Measurements from ENCODE around the gene LRRC1.

The LRRC1 gene

DNA sequence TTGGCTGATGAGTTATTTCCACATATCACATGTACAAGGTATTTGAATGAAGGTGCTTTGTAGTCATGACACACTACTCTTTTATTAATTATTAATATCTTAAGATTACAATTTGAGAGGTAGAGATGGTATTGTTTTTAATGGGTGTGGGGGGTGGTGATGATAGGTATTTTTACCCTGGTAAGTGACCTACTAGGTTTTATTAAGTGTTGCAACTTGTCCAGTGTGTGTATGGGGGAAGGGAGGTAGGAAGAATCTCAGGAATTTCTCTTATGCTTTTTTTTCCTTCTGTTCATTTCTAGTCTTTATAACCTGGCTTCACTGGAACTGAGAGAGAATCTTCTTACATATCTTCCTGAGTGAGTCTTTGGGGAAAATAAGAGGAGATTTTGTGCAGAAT, 101.4 kb downstream of the LRRC1 start:
- H3K36me3 ChIP-seq (ENCODE audit: control insufficient read depth, insufficient read depth, low read length): no peaks in the 10 kb centered on the region
- no peaks in the 10 kb centered on the region for H3K27me3 ChIP-seq (replicated peaks; ENCODE audit: control insufficient read depth, insufficient read depth, low read length, poor library complexity, severe bottlenecking)
- H3K4me1 ChIP-seq (ENCODE audit: control insufficient read depth, insufficient read depth, low read length, poor library complexity, severe bottlenecking): peaks cover 3% of the 10 kb centered on the region
- no peak overlapping the region for H3K27ac ChIP-seq (ENCODE audit: insufficient read depth, low read length, poor library complexity, severe bottlenecking)
- H3K4me3 ChIP-seq (ENCODE audit: insufficient read depth, low read depth, low read length, poor library complexity, severe bottlenecking): no peak overlapping the region
- no peak for DNase-seq
- H3K9me3 ChIP-seq (ENCODE audit: control insufficient read depth, low read length): no peaks in the 10 kb centered on the region

DNA sequence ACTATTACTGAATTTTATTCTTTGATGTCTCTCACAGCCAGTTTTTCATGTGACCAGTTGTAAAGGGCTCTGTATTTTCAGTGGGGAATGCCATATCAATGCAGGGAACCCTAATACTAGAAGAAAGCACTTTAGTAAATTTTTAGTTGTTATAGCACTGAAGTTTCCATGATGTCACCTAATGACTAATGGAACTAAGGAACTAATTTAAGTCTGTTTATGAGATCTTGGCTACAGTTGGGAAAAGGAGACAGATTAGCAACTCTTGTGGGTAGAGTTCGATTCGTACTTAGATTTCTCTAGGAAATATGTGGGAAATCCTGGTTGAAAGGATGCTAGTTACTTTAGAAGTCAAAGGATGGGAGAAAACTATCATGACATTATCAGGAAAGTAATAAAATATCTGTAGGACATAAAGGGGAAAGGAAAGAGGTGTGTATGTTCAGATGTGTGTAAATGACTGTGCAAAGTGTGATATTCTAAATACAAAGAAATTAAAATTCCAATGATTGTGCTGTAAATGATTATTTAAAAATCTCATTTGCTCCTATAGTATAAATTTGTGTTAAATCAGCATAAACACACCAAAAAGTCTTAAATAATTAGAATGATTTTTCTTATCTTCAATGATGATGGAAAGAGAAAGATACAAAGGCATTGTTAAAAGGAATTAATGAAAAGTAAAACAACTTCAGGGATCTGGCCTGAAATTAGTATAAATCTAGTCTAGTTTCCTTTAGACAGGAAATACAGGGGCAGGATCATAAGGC, 103.4 kb downstream of the LRRC1 start:
- no peak overlapping the region for H3K4me3 ChIP-seq (ENCODE audit: insufficient read depth, low read depth, low read length, poor library complexity, severe bottlenecking)
- no peaks in the 10 kb centered on the region for H3K27me3 ChIP-seq (replicated peaks; ENCODE audit: control insufficient read depth, insufficient read depth, low read length, poor library complexity, severe bottlenecking)
- H3K4me1 ChIP-seq (ENCODE audit: control insufficient read depth, insufficient read depth, low read length, poor library complexity, severe bottlenecking): peaks cover 3% of the 10 kb centered on the region
- H3K9me3 ChIP-seq (ENCODE audit: control insufficient read depth, low read length): no peaks in the 10 kb centered on the region
- DNase-seq: no peak
- no peaks in the 10 kb centered on the region for H3K36me3 ChIP-seq (ENCODE audit: control insufficient read depth, insufficient read depth, low read length)
- H3K27ac ChIP-seq (ENCODE audit: insufficient read depth, low read length, poor library complexity, severe bottlenecking): no peak overlapping the region

DNA sequence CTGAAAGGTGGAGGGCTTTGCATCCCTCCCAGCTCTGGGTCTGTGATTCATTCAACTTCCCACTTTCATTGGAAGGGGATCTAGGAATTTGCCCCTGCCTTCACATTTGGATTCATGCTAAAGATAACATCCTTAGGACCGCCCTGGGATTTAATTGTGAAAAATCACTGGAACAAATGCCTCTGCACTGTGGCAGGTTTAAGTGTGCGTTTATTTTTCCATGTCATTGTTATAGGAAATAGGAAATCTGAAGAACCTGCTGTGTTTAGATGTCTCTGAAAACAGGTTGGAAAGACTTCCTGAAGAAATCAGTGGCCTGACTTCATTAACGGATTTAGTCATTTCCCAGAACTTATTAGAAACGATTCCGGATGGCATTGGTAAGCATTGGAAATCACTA, 104.7 kb downstream of the LRRC1 start:
- no peak for DNase-seq
- H3K4me3 ChIP-seq (ENCODE audit: insufficient read depth, low read depth, low read length, poor library complexity, severe bottlenecking): no peak overlapping the region
- no peaks in the 10 kb centered on the region for H3K27me3 ChIP-seq (replicated peaks; ENCODE audit: control insufficient read depth, insufficient read depth, low read length, poor library complexity, severe bottlenecking)
- H3K9me3 ChIP-seq (ENCODE audit: control insufficient read depth, low read length): no peaks in the 10 kb centered on the region
- H3K27ac ChIP-seq (ENCODE audit: insufficient read depth, low read length, poor library complexity, severe bottlenecking): no peak overlapping the region
- no peaks in the 10 kb centered on the region for H3K36me3 ChIP-seq (ENCODE audit: control insufficient read depth, insufficient read depth, low read length)
- H3K4me1 ChIP-seq (ENCODE audit: control insufficient read depth, insufficient read depth, low read length, poor library complexity, severe bottlenecking): no peaks in the 10 kb centered on the region

DNA sequence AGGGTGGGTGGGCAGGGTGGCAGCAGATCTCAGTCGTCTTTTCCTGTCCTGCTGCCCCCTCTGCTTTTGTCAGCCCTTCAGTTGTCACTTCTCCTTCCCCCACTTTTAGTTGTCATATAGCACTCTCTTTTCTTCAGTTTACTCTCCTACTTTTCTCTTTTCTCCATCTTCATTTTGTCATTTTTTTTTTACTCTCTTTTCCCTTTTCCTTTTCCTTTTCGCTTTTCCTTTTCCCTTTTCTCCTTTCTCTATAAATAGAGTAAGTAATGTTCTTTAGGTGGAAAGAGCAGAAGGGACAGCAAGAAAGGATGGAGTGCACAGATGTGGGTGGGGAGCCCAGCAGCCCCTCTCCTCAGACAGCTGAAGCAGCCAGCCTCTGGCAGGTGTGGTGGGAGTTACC, 108.6 kb downstream of the LRRC1 start:
- Histone ChIP-seq H3K4me1 (ENCODE audit: control insufficient read depth, insufficient read depth, low read length, poor library complexity, severe bottlenecking) (no peaks in the 10 kb centered on the region), H3K4me3 (ENCODE audit: insufficient read depth, low read depth, low read length, poor library complexity, severe bottlenecking) (no peak overlapping the region), H3K27ac (ENCODE audit: insufficient read depth, low read length, poor library complexity, severe bottlenecking) (no peak overlapping the region), H3K36me3 (ENCODE audit: control insufficient read depth, insufficient read depth, low read length) (no peaks in the 10 kb centered on the region), H3K27me3 (replicated peaks; ENCODE audit: control insufficient read depth, insufficient read depth, low read length, poor library complexity, severe bottlenecking) (no peaks in the 10 kb centered on the region), H3K9me3 (ENCODE audit: control insufficient read depth, low read length) (no peaks in the 10 kb centered on the region)
- no peak for DNase-seq

DNA sequence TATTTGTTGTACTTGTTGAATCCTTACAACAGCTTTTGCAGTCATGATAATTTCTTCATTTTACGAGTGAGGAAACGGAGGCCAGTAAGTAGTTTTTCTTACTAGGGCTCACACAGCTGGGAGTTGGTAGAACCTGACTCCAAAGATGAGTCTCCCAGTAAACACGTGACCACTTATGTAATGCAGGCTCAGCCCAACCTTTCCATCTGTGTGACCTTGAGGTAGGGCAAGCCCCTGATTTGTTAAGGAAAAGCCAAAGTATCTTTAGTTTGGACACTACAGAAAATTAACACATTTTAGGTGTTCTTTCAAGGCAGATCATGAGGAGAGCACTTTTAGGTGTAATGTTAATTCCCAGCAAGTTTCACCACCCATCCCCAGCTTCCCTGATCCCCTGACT, 111.3 kb downstream of the LRRC1 start:
- Histone ChIP-seq H3K9me3 (ENCODE audit: control insufficient read depth, low read length) (no peaks in the 10 kb centered on the region), H3K4me1 (ENCODE audit: control insufficient read depth, insufficient read depth, low read length, poor library complexity, severe bottlenecking) (no peaks in the 10 kb centered on the region), H3K27me3 (replicated peaks; ENCODE audit: control insufficient read depth, insufficient read depth, low read length, poor library complexity, severe bottlenecking) (no peaks in the 10 kb centered on the region)

DNA sequence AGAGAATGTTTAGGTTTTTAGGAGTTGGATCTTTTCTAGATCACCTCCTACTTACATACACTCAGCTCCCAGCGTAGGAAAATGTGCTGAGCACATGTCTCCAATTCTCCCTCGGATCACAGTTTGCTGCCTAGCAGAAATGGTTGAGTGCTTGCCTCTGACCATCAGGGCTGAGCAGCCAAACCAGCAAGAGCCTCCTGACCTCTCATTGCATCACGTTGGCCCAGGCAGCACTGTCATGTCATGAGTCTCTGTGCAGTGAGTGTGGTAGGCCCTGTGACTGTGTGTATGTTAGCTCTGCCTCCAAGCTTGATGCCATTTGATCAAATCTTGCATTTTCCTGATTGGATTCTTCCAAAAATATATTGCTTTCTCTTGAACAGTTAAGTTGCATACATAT, 112.0 kb downstream of the LRRC1 start:
- Histone ChIP-seq H3K4me3 (ENCODE audit: insufficient read depth, low read depth, low read length, poor library complexity, severe bottlenecking) (no peak overlapping the region), H3K27ac (ENCODE audit: insufficient read depth, low read length, poor library complexity, severe bottlenecking) (no peak overlapping the region), H3K27me3 (replicated peaks; ENCODE audit: control insufficient read depth, insufficient read depth, low read length, poor library complexity, severe bottlenecking) (no peaks in the 10 kb centered on the region), H3K9me3 (ENCODE audit: control insufficient read depth, low read length) (no peaks in the 10 kb centered on the region), H3K36me3 (ENCODE audit: control insufficient read depth, insufficient read depth, low read length) (no peaks in the 10 kb centered on the region), H3K4me1 (ENCODE audit: control insufficient read depth, insufficient read depth, low read length, poor library complexity, severe bottlenecking) (no peaks in the 10 kb centered on the region)
- no peak for DNase-seq

More for the DNA sequence above, 111.3 kb downstream of the LRRC1 start:
- Histone ChIP-seq H3K4me3 (ENCODE audit: insufficient read depth, low read depth, low read length, poor library complexity, severe bottlenecking) (no peak overlapping the region), H3K27ac (ENCODE audit: insufficient read depth, low read length, poor library complexity, severe bottlenecking) (no peak overlapping the region), H3K36me3 (ENCODE audit: control insufficient read depth, insufficient read depth, low read length) (no peaks in the 10 kb centered on the region)
- DNase-seq: no peak

DNA sequence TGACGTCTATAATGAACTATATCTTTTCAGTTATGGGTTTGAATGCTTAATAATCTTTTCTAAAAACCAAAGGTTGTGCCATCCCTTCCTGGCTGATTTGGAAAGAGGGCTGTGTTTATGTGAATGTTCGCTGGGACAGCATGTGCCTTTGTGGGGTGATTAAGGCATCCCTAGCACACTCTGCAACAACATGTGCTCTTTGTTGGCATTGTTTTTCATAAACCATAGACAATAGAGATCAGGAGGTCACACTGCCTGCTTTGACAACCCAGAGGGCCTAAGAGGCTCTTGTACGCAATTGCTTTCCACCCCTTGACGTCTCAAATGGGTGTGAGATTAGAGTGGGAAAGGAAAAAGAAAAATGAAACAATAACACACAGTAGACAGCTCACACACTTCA, 116.0 kb downstream of the LRRC1 start:
- H3K9me3 ChIP-seq (ENCODE audit: control insufficient read depth, low read length): no peaks in the 10 kb centered on the region
- no peak overlapping the region for H3K27ac ChIP-seq (ENCODE audit: insufficient read depth, low read length, poor library complexity, severe bottlenecking)
- no peaks in the 10 kb centered on the region for H3K27me3 ChIP-seq (replicated peaks; ENCODE audit: control insufficient read depth, insufficient read depth, low read length, poor library complexity, severe bottlenecking)
- no peak overlapping the region for H3K4me3 ChIP-seq (ENCODE audit: insufficient read depth, low read depth, low read length, poor library complexity, severe bottlenecking)
- no peaks in the 10 kb centered on the region for H3K36me3 ChIP-seq (ENCODE audit: control insufficient read depth, insufficient read depth, low read length)
- DNase-seq: no peak
- no peaks in the 10 kb centered on the region for H3K4me1 ChIP-seq (ENCODE audit: control insufficient read depth, insufficient read depth, low read length, poor library complexity, severe bottlenecking)

DNA sequence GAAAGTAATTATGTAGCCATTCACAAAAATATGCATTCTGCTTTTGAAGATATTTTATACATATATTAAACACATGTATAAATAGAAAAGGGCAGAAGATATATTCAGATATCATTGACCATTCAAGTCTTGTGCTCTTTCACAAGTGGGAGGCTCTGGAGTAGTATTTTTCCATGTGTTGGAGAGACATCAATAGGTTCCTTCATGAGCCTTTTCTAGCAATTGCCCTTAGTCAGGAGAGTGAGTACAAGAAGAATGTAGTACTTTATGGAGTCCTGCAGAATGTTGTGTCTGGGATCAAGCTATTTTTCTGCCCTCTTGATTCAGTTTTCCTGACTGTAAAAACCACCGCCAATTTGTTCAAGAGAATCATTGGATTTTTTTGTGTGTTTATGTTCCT, 117.9 kb downstream of the LRRC1 start:
- no peaks in the 10 kb centered on the region for H3K9me3 ChIP-seq (ENCODE audit: control insufficient read depth, low read length)
- no peaks in the 10 kb centered on the region for H3K27me3 ChIP-seq (replicated peaks; ENCODE audit: control insufficient read depth, insufficient read depth, low read length, poor library complexity, severe bottlenecking)
- no peaks in the 10 kb centered on the region for H3K4me1 ChIP-seq (ENCODE audit: control insufficient read depth, insufficient read depth, low read length, poor library complexity, severe bottlenecking)
- H3K4me3 ChIP-seq (ENCODE audit: insufficient read depth, low read depth, low read length, poor library complexity, severe bottlenecking): no peak overlapping the region
- DNase-seq: no peak
- no peaks in the 10 kb centered on the region for H3K36me3 ChIP-seq (ENCODE audit: control insufficient read depth, insufficient read depth, low read length)
- no peak overlapping the region for H3K27ac ChIP-seq (ENCODE audit: insufficient read depth, low read length, poor library complexity, severe bottlenecking)

DNA sequence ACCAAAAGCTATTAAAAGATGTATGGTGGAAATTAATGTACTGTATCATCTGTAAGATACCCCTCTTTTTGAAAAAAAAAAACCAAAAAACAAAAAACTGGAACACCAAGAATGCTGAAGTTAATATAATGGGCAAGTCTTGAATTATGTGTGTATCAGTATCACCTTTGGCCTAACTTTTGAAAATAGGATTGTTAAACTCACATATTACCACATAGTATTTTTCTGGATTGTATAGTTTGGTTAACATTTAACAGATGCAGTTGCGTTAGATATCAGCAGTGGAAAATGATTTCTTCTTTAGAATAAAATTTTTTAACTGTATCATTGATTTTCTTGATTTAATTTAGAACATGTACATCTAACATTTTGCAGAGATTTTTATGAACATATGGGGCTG, 118.5 kb downstream of the LRRC1 start:
- no peaks in the 10 kb centered on the region for H3K36me3 ChIP-seq (ENCODE audit: control insufficient read depth, insufficient read depth, low read length)
- DNase-seq: no peak
- H3K4me3 ChIP-seq (ENCODE audit: insufficient read depth, low read depth, low read length, poor library complexity, severe bottlenecking): no peak overlapping the region
- H3K27me3 ChIP-seq (replicated peaks; ENCODE audit: control insufficient read depth, insufficient read depth, low read length, poor library complexity, severe bottlenecking): no peaks in the 10 kb centered on the region
- H3K9me3 ChIP-seq (ENCODE audit: control insufficient read depth, low read length): no peaks in the 10 kb centered on the region
- no peak overlapping the region for H3K27ac ChIP-seq (ENCODE audit: insufficient read depth, low read length, poor library complexity, severe bottlenecking)
- H3K4me1 ChIP-seq (ENCODE audit: control insufficient read depth, insufficient read depth, low read length, poor library complexity, severe bottlenecking): no peaks in the 10 kb centered on the region

DNA sequence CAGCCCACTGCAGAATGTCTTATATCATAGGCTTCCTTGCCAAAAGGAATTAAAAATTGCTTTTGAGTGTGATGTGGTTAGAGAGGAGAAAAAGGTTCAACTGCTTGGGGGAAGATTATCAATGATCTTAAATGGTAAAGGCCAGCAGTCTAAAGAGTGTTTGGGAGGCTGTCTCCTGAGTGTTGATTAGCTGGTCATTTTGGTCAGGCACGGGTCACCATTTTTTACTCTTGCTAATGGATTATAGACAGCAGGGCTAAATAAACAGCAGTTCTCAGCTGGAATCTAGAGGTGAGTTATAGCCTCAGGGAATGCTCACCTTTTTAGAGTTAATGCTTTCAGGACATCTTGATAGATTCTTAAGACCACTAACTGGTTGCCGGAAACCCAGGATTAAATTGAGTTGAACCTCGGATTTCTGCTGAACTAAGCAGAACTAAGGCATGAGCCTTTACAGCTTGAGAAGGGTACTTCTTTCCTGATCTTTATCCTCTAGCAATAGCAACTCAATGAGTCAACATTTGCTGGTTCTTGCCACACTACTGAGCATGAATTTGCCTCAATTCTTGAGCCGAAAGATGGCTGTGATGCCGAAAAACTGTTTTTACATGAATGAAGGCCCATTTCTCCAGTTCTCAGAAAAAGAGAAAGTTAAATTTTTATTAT, 120.4 kb downstream of the LRRC1 start:
- Histone ChIP-seq H3K9me3 (ENCODE audit: control insufficient read depth, low read length) (no peaks in the 10 kb centered on the region), H3K4me1 (ENCODE audit: control insufficient read depth, insufficient read depth, low read length, poor library complexity, severe bottlenecking) (no peaks in the 10 kb centered on the region), H3K27me3 (replicated peaks; ENCODE audit: control insufficient read depth, insufficient read depth, low read length, poor library complexity, severe bottlenecking) (no peaks in the 10 kb centered on the region), H3K36me3 (ENCODE audit: control insufficient read depth, insufficient read depth, low read length) (no peaks in the 10 kb centered on the region), H3K4me3 (ENCODE audit: insufficient read depth, low read depth, low read length, poor library complexity, severe bottlenecking) (no peak overlapping the region), H3K27ac (ENCODE audit: insufficient read depth, low read length, poor library complexity, severe bottlenecking) (no peak overlapping the region)
- DNase-seq: no peak
